HG03469 (cell line): Measurements from ENCODE around the gene TUB.

Experiments used
- ATAC-seq: cut with Tn5 transposase; IDR thresholded peaks from one replicate; pipeline ENCODE4 v1.9.1; 2021; ENCODE audit warnings: mild to moderate bottlenecking, moderate library complexity, moderate number of reproducible peaks; ENCODE audit not compliant: unreplicated experiment

The TUB gene

GRCh38 chr11:8103909-8104308, 22.9 kb downstream of the TUB start:
- no peak for ATAC-seq

DNA sequence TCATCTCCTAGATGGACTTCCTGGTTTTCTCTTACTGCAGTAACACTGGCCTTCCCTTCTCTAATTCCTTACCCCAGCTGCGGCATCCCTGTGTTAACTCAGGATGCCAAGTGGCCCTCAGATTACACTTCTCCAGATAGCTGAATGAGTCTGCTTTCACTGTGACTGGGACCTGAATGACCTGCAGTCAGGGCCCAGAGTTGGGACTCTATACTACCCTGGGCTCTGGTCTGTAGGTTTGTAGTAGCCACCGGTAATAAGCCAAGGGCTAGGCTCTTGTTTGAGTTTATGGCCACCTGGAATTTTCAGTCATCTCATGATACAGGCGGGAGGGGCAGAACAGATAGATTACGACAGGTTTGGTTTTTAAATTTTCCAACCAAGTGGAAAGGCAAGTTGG, 24.1 kb downstream of the TUB start:
- no peak for ATAC-seq

- ATAC-seq, result no peak
Measured at GRCh38 chr11:8105666-8106065, 24.7 kb downstream of the TUB start.

- no peak for ATAC-seq
Measured at GRCh38 chr11:8106679-8107078, 25.7 kb downstream of the TUB start.

- no peak for ATAC-seq
Measured at GRCh38 chr11:8107642-8108041, 26.6 kb downstream of the TUB start.

DNA sequence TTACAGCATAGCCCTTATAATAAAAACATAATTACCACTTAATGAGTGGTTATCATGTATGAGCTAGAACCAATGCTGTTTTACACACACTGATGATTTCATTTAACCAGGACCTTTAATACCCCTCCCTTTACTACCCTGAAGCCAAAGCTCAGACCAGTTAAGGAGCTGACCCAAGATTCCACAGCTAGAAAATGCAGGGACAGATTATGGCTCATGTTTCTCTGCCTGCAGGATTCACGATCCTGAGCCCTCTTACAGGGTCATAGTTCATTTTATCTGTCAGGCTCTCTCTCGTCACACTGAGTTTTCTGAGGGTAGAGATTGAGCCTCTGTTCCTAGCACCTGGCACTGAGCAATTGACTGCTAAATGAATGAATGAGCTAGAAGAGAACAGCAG, 27.4 kb downstream of the TUB start:
- no peak for ATAC-seq

DNA sequence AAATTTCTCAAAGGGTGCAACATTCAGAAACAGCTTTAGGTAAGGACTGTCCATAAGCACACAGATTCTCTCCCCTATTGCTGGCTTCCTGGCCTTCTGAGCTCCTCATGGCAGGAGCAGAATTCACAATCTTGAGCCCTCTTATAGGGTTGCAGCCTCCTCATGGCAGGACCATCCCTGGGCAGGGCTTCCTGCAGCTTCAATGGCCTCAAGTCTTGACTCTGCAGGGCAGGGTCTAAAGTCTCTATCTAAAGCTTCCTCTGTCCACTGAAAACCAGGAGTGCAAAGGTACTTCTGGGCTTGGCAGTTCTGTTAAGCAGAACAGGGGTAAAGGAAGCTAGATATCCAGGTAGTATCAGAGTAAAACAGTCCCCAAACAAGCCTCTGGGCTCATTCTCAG, 28.7 kb downstream of the TUB start:
- no peak for ATAC-seq

GRCh38 chr11:8110396-8110795, 29.4 kb downstream of the TUB start:
- ATAC-seq, result no peak

- no peak for ATAC-seq
Measured at GRCh38 chr11:8111636-8112035, 30.6 kb downstream of the TUB start.

- no peak for ATAC-seq
Measured at GRCh38 chr11:8122173-8122764, 41.3 kb downstream of the TUB start.

GRCh38 chr11:8126649-8127289, 45.8 kb downstream of the TUB start:
- ATAC-seq, result no peak

- no peak for ATAC-seq
Measured at GRCh38 chr11:8127447-8127846, 46.4 kb downstream of the TUB start.

- no peak for ATAC-seq
Measured at GRCh38 chr11:8138526-8138925, 57.5 kb downstream of the TUB start.

GRCh38 chr11:8149726-8150125, 68.7 kb downstream of the TUB start:
- ATAC-seq, result no peak
